Brain pericyte (primary cell): ENCODE measurements around the gene HOXD8.

Source experiments
- DNase-seq: peaks from one replicate; pipeline ENCODE4 v3.0.0-alpha.2; 2012; ENCODE audit warnings: low read depth, low spot score

The HOXD8 gene

DNA sequence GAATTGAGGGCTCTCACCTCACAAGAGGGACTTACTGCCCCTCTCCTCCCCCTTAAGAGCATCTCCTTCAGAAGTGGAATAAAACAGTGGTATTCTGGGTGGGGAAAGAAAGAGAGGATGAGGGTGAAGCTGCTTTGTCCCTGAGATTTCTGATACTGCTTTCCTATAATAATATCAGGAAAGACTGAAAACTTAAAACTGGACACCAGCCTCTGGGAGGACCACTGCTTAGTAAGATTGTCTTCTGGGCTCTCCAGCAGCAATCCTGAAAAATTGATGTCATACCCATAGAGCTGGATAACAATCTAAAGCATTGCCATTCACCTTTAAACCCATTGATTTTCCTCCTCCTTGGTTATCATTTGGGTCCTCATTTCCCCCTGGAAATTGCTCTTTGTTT lies 17.1 kb downstream of the HOXD8 start:
- no peak for DNase-seq

GRCh38 chr2:176147210-176147799 lies 17.8 kb downstream of the HOXD8 start:
- no peak for DNase-seq

GRCh38 chr2:176147800-176148496 lies 18.4 kb downstream of the HOXD8 start:
- DNase-seq = no peak

DNA sequence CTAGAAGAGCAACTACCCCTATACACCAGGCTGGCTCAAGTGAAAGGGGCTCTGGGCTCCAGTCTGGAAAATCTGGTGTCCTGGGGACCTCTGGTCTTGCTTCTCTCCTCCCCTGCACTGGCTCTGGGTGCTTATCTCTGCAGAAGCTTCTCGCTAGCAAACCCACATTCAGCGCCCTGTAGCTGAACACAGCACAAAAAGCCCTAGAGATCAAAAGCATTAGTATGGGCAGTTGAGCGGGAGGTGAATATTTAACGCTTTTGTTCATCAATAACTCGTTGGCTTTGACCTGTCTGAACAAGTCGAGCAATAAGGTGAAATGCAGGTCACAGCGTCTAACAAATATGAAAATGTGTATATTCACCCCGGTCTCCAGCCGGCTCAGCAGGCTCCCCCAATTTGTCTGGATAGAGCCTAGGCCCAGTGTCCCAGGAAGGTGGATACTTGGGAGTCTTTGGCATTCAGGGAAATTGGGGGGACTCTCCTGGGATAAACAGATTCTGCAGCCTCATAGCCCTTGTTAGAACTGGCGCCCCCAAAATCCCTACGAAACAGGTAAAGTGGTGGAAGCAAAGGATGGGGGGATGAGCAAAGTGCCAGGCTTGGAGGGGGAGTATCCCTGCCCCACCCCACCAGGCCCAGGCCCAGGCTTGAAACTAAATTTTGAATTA lies 19.4 kb downstream of the HOXD8 start:
- DNase-seq = no peak

GRCh38 chr2:176149481-176149938 lies 20.0 kb downstream of the HOXD8 start:
- no peak for DNase-seq

- DNase-seq = no peak
Observed at GRCh38 chr2:176149939-176150583, 20.6 kb downstream of the HOXD8 start.

DNA sequence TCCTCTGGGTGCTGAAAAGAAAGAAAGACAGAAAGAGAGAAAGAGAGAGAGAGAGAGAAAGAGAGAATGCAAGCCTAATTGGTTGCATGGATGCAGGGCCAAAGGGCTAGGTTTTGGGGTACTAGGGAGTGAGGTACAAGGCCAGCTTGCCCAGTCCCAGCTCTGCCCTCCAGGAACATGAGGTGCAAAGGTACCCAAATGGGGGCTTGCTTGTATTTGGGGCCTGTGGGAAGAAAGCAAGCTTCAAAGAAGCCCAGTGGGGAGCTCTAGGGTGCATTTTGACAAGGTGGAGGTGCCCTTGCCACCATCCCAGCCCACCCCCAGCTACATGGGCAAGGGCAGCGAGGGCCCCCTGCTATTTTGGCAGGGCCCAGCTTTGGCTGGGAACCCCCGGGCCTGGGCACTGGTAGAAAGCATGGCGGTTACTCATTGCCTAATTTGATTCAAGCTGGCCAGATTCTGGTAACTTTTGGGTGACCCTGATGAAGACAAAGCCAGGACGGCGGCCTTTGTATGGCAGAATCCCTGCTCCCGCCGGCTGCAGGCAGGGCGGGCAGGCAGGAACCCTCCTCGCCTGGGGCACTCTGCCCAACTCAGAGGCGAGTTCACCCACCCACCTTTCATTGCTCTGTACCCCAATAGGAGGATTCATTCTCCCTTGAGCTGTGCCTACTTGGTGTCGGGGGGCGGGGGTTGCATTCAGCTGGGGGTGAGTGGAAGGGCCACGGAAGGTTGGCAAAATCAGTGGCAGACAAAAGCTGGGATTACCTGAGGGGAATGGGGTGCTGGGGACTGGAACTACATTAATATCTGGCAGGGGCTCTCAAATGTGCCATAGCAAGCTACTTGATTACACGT lies 21.3 kb downstream of the HOXD8 start:
- DNase-seq = no peak

- DNase-seq = no peak
Observed at GRCh38 chr2:176151442-176152287, 22.2 kb downstream of the HOXD8 start, which contains the start of gene HOXD4. TSS of gene HOXD4 (plus strand) at chr2:176151550. CDS start at chr2:176151634, 84 bp downstream.

- DNase-seq = no peak
Observed at GRCh38 chr2:176152350-176153181, 23.1 kb downstream of the HOXD8 start.

- DNase-seq = no peak
Observed at GRCh38 chr2:176154576-176155252, 25.2 kb downstream of the HOXD8 start.

DNA sequence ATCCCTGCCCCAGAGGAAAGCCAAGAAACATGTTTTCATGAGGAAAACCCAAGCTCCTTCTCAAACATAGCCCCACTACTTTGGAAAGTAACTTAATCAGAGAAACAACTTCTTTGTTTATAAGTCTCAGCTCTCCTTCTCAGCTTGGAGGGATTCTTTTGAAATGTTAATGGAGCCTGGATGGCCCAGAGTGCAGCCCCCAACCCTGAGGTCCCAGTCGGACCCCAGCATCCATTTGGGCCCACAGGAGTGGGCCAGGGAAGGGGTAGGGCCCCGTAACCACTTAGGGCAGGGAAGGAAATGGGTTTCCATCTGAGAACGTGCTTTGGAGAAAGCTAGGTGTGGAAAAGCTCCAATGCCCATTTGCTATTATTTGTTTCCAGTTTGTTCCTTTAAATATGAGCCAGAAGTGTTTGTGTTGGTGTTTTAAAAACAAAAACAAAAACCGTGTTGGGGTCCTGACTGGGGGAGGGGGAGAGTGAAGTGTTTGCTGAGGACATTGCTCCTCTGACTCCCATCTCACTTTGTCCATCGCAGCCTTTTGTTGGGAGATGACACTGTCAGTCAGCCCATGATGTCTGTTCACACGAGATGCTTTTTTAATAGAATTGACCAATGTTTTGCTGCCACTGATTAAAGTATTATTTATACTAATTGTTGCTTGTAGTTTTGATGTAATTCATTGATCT lies 26.0 kb downstream of the HOXD8 start:
- DNase-seq = no peak

DNA sequence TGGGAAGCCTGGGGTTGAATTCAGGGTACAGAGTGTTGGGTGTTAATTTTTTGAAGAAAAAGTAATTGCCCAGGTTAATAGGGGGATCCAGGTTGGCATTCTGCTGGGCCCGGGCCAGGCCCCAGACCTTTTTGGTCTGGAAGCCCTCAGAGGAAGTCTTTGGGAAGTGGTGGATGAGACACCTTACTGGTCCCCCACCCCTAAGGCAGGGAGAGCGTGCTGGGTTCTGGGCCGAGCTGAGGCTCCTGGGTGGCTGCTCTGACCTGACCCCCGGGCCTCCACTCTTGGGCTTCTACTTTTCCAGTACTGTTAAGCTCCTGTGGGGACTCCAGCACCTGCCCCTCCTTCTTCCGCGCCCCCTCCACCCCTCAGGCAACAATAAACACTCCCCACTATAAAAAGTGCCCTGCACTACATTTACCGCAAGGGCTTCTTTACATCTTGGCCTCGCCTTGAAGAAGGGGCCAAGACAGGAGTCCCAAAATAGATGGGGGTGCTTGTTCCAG lies 26.8 kb downstream of the HOXD8 start:
- no peak for DNase-seq

DNA sequence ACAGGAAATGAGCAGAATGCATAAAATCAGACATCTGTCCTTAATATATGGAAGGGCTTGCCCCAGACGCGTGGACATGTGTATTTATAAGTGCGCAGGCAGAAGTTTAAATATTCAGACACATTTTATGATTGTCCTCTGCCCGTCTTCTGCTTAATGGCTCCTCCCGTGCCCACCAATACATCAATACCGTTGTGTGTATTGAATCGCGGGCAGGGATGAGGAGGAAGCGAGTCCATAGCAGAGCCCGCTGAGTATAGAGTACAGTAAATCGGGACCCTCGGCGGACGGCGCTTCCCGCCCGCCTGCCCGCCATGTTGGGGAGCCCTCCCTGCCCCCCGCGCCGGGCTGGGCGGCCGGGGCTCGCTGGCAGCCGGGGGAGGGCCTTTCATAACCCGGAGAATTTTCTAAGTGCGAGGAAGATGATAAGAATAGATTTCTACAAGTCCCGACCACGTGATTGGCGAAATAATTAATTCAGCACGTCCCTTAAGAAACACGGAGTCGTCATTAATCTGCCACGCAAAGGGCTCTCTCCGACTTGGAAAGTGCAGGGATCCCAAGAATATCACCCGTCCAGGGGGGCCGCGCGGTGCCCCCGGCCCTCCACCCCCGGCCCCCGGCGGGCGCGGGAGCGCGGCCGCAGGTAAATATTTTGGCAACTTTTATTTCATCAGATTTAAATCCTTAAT lies 27.4 kb downstream of the HOXD8 start, which contains the start of gene HOXD3:
Gene HOXD3 (plus strand): TSS at position 501 of the 692 bp plus-strand sequence. CDS start 11,808 bp downstream, outside the sequence.
- no peak for DNase-seq

GRCh38 chr2:176157499-176158185 lies 28.1 kb downstream of the HOXD8 start:
- DNase-seq = no peak

GRCh38 chr2:176158186-176158591 lies 28.7 kb downstream of the HOXD8 start:
- no peak for DNase-seq

DNA sequence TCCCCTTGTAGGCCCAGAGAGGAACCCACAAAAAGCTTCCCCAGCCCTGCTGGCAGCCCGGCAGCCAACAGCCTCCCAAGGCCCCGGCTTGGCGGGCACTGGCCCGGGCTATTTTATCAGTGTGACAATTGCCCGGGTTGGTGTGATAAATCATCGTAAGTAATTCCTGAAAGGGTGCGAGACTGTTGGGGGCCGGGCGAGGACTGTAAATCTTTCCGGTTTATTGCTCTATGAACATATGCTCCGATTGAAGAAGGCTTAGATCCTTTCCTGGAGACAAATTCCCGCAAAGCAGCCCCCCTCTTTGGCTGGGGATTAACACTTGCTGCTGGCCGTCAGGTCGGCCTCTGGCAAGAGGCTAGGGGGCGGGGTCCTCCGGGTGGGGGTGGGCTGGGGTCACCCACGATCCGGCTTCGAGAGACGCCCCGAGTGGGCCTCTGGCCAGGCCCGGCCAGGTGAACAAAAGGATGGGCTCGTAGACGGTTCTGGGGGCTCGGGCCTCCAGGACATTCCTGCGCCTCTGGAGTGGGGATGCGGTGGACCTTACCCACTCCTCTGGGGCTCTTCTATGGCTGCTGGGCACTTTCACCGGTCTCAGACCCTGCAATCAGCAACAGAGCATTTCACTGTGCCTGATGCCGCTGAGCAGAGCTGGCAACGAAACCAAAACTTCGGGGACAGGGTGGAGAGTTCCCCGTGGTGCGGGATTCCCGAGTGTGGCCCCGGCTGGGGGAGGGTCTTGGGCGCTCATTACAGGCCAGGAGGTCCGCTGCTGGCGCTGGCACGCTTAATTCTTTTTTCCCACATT lies 29.6 kb downstream of the HOXD8 start:
- no peak for DNase-seq
